HEK293T (cell line): ENCODE data around the gene MDM2.

Experiments used
- ARNT ChIP-seq: fragments of 450-650 bp; IDR thresholded peaks from 2 replicates; pipeline ENCODE4 v1.6.1; 2017; ENCODE audit warnings: mild to moderate bottlenecking
- BHLHE40 ChIP-seq: fragments of 450-650 bp; IDR thresholded peaks from 2 replicates; pipeline ENCODE4 v1.6.1; 2016; ENCODE audit warnings: mild to moderate bottlenecking, moderate library complexity, borderline replicate concordance
- ELF4 ChIP-seq: fragments of 450-650 bp; IDR thresholded peaks from 2 replicates; pipeline ENCODE4 v1.6.1; 2017; ENCODE audit warnings: antibody characterized with exemption
- FOXA1 ChIP-seq: fragments of 450-650 bp; IDR thresholded peaks from 2 replicates; pipeline ENCODE4 v1.6.1; 2016; ENCODE audit warnings: mild to moderate bottlenecking
- FOXK2 ChIP-seq: fragments of 450-650 bp; IDR thresholded peaks from 2 replicates; pipeline ENCODE4 v1.6.1; 2016; ENCODE audit warnings: mild to moderate bottlenecking
- HDGF ChIP-seq: fragments of 450-650 bp; IDR thresholded peaks from 2 replicates; pipeline ENCODE4 v1.6.1; 2017; ENCODE audit warnings: antibody characterized with exemption, borderline replicate concordance
- LEF1 ChIP-seq: fragments of 450-650 bp; IDR thresholded peaks from 2 replicates; pipeline ENCODE4 v1.6.1; 2017; ENCODE audit warnings: mild to moderate bottlenecking, borderline replicate concordance
- NFRKB ChIP-seq: fragments of 450-650 bp; IDR thresholded peaks from 2 replicates; pipeline ENCODE4 v1.6.1; 2016; ENCODE audit warnings: mild to moderate bottlenecking, moderate library complexity
- PKNOX1 ChIP-seq: fragments of 450-650 bp; IDR thresholded peaks from 2 replicates; pipeline ENCODE4 v1.6.1; 2016
- SP1 ChIP-seq: fragments of 450-650 bp; IDR thresholded peaks from 2 replicates; pipeline ENCODE4 v1.6.1; 2017
- SUZ12 ChIP-seq: fragments of 450-650 bp; IDR thresholded peaks from 2 replicates; pipeline ENCODE4 v1.6.1; 2016; ENCODE audit warnings: mild to moderate bottlenecking
- TARDBP ChIP-seq: fragments of 450-650 bp; IDR thresholded peaks from 2 replicates; pipeline ENCODE4 v1.6.1; 2016
- ZNF384 ChIP-seq: fragments of 450-650 bp; IDR thresholded peaks from 2 replicates; pipeline ENCODE4 v1.6.1; 2016

- TF ChIP-seq BHLHE40 (no peak), SP1 (no peak), TARDBP (no peak), ZNF384 (no peak), LEF1 (no peak), PKNOX1 (no peak), FOXA1 (no peak), NFRKB (no peak), ELF4 (no peak), FOXK2 (no peak), ARNT (no peak), SUZ12 (no peak), HDGF (no peak)
Observed at GRCh38 chr12:68775121-68775630, 32.8 kb upstream of the MDM2 start.
